ENCODE results near the gene KRT17. TPM values are rescaled to one million over a fixed set of nuclear protein-coding genes. Genes with fewer than 3 reads are reported as not detected.
"Not testable (repeated sequence)": the region's sequence is repeated elsewhere in the genome, so short reads cannot be mapped to it uniquely, and the experiment has no call there.

KRT17 gene
- total RNA-seq, 1 donor: 14.7 TPM

- no peak overlapping the region for H3K4me3 ChIP-seq (ENCODE audit: low read depth, low read length)
- TF ChIP-seq, protein P1, sequence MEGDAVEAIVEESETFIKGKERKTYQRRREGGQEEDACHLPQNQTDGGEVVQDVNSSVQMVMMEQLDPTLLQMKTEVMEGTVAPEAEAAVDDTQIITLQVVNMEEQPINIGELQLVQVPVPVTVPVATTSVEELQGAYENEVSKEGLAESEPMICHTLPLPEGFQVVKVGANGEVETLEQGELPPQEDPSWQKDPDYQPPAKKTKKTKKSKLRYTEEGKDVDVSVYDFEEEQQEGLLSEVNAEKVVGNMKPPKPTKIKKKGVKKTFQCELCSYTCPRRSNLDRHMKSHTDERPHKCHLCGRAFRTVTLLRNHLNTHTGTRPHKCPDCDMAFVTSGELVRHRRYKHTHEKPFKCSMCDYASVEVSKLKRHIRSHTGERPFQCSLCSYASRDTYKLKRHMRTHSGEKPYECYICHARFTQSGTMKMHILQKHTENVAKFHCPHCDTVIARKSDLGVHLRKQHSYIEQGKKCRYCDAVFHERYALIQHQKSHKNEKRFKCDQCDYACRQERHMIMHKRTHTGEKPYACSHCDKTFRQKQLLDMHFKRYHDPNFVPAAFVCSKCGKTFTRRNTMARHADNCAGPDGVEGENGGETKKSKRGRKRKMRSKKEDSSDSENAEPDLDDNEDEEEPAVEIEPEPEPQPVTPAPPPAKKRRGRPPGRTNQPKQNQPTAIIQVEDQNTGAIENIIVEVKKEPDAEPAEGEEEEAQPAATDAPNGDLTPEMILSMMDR (IDR thresholded peaks at IDR 0.05; ENCODE audit: insufficient read depth, low read depth, low read length): no peak
- DNase-seq (ENCODE audit: low read depth): no peak
These were observed 7.5 kb upstream of the KRT17 start for GRCh38 chr17:41631898-41632285.

DNA sequence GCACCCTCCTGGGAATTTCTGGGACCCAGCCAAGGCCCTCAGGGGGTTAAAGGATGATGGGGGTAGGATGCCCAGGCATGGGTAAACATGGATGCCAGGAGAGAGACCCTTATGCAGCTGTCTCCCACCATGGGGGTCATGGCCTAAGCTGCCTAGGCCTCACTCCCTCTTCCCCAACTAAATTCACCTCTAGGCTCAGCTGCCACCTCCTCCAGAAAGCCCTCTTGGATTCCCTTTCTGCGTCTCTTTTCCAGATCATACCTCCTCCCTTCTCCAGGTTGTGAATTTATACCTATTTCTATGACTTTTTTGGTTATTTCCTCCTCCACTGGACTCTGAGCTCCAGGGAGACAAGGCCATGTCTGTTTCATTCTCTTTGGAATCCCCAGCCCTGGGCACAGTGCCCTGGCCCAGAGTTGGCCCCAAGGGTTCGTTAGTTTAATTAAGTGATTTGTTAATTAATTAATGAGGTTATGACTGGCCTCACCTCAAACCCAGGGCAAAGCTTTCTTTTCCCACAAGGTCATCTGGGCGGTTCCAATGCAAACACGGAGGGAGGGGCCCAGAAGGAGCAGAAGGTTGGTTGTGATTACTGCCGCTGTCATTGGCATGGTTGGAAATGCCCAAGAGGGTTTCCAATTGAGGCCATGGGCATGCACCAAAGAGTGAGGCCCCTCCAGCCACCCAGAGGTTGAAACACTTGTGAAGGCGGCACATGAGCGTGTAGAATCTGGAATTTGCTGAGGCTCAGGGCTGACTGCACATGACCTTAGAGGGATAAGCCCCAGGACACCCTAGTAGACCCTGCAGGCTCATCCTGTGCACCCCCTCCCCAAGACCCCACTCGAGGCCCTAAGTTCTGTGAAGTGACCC, 6.9 kb upstream of the KRT17 start:
- no peak for DNase-seq (ENCODE audit: low read depth)
- H3K4me3 ChIP-seq (ENCODE audit: low read depth, low read length): no peak overlapping the region
- TF ChIP-seq, protein P1 (IDR thresholded peaks at IDR 0.05; ENCODE audit: insufficient read depth, low read depth, low read length): no peak

- TF ChIP-seq, protein P1 (IDR thresholded peaks at IDR 0.05; ENCODE audit: insufficient read depth, low read depth, low read length): no peak
- DNase-seq (ENCODE audit: low read depth): no peak
These were observed 5.7 kb upstream of the KRT17 start for GRCh38 chr17:41629826-41630670.

GRCh38 chr17:41629316-41629715, 4.9 kb upstream of the KRT17 start:
- no peak for DNase-seq (ENCODE audit: low read depth)
- TF ChIP-seq, protein P1 (IDR thresholded peaks at IDR 0.05; ENCODE audit: insufficient read depth, low read depth, low read length): no peak
- no peak overlapping the region for H3K4me3 ChIP-seq (ENCODE audit: low read depth, low read length)

More at GRCh38 chr17:41629826-41630670, 5.7 kb upstream of the KRT17 start:
- H3K4me3 ChIP-seq (ENCODE audit: low read depth, low read length): no peak overlapping the region

DNA sequence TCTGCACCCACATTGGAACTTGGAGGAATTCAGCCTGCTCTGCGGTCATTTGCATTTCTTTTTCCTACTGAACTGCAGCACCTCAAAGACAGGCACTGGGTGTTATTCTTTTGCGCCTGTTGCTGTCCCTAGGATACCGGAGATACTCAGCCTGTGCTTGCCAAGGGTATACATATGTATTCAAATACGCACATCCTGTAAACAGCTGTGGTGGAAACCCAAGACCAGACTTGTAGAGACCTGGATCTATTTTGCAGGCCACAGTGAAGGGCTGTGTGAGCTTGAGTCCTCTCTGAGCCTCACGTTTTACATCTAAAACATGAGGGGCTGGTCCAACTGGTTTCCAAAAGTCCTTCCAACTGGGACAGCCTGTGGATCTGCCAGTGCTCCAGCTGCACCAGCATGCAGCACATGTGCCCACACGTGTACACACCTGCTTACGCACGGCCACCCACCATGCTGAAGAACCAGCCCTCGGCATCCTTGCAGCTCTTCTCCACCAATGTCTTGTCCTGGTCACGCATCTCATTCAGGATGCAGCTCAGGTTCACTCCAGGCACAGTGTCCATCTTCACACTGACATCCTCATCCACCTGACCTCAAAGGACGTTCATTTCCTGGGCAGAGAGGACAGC, 4.4 kb upstream of the KRT17 start:
- DNase-seq (ENCODE audit: low read depth); H3K4me3 ChIP-seq (ENCODE audit: low read depth, low read length): not testable (repeated sequence)

- not testable (repeated sequence) for DNase-seq (ENCODE audit: low read depth); H3K4me3 ChIP-seq (ENCODE audit: low read depth, low read length)
These were observed 3.6 kb upstream of the KRT17 start for GRCh38 chr17:41628073-41628370.

DNA sequence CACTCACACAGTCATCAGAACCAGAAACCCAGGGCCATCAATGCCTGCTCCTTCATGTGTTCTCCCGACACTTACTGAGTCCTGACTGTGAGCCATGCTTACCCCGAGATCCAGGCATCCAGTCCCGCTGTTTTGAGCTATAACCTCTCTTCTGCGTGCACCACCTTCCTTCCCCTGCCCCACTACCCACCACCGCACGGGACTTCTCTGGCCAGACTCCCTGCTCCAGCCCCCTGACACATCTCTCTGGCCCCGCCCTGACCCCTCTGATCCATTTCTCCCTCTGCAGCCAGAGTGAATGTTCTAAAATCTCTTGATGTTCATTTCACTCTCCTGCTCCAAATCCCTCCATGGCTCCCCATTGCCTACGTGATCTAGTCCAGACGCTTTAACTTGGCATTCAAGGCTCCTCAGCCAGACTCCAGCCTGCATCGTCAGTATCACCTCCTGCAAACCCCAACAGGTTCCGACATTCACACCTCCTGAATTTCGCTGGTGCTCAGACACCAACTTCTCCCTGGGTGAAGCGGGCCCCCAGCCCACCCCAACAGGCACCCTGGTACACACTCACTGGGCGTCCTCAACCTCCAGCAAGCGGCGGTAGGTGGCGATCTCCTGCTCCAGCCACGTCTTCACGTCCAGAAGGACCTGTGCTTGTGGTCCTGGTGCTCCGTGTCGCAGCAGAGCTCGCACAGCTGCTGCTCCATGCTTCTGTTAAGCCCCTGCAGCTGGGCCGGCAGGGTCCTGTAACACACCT, 3.1 kb upstream of the KRT17 start:
- DNase-seq (ENCODE audit: low read depth): no peak
- TF ChIP-seq, protein P1 (IDR thresholded peaks at IDR 0.05; ENCODE audit: insufficient read depth, low read depth, low read length): no peak
- H3K4me3 ChIP-seq (ENCODE audit: low read depth, low read length): no peak overlapping the region

DNA sequence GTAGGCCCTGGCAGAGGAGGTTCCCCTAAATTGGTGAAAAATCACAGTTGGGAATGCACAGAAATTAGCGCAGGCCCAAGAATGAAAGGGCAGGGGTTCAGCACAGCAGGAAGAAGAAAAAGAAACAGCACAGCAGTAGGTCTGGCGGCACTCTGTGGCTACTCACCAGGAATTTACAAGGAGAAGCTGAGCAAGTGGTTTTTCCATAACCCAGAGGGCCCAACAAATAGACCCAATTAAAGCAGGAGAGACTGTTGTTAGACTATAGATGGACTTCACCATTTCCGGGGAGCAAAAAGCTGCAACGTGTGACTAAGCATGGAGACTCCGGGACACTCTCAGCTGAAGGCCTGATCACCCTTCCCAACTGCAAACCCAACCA, 2.5 kb upstream of the KRT17 start:
- DNase-seq (ENCODE audit: low read depth); H3K4me3 ChIP-seq (ENCODE audit: low read depth, low read length): not testable (repeated sequence)

GRCh38 chr17:41626028-41626913, 1.9 kb upstream of the KRT17 start:
- not testable (repeated sequence) for DNase-seq (ENCODE audit: low read depth); H3K4me3 ChIP-seq (ENCODE audit: low read depth, low read length)

All from fibroblast of villous mesenchyme (primary cell).